IPS-NIHi11 (cell line): ENCODE data around the gene LRIG3.
"Not testable (repeated sequence)": the region's sequence is repeated elsewhere in the genome, so short reads cannot be mapped to it uniquely, and the experiment has no call there.

ENCODE experiments used
- DNase-seq: peaks from one replicate; pipeline ENCODE4 v3.0.0; 2012; ENCODE audit warnings: mixed read lengths, low spot score

Gene LRIG3, protein sequence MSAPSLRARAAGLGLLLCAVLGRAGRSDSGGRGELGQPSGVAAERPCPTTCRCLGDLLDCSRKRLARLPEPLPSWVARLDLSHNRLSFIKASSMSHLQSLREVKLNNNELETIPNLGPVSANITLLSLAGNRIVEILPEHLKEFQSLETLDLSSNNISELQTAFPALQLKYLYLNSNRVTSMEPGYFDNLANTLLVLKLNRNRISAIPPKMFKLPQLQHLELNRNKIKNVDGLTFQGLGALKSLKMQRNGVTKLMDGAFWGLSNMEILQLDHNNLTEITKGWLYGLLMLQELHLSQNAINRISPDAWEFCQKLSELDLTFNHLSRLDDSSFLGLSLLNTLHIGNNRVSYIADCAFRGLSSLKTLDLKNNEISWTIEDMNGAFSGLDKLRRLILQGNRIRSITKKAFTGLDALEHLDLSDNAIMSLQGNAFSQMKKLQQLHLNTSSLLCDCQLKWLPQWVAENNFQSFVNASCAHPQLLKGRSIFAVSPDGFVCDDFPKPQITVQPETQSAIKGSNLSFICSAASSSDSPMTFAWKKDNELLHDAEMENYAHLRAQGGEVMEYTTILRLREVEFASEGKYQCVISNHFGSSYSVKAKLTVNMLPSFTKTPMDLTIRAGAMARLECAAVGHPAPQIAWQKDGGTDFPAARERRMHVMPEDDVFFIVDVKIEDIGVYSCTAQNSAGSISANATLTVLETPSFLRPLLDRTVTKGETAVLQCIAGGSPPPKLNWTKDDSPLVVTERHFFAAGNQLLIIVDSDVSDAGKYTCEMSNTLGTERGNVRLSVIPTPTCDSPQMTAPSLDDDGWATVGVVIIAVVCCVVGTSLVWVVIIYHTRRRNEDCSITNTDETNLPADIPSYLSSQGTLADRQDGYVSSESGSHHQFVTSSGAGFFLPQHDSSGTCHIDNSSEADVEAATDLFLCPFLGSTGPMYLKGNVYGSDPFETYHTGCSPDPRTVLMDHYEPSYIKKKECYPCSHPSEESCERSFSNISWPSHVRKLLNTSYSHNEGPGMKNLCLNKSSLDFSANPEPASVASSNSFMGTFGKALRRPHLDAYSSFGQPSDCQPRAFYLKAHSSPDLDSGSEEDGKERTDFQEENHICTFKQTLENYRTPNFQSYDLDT

DNA sequence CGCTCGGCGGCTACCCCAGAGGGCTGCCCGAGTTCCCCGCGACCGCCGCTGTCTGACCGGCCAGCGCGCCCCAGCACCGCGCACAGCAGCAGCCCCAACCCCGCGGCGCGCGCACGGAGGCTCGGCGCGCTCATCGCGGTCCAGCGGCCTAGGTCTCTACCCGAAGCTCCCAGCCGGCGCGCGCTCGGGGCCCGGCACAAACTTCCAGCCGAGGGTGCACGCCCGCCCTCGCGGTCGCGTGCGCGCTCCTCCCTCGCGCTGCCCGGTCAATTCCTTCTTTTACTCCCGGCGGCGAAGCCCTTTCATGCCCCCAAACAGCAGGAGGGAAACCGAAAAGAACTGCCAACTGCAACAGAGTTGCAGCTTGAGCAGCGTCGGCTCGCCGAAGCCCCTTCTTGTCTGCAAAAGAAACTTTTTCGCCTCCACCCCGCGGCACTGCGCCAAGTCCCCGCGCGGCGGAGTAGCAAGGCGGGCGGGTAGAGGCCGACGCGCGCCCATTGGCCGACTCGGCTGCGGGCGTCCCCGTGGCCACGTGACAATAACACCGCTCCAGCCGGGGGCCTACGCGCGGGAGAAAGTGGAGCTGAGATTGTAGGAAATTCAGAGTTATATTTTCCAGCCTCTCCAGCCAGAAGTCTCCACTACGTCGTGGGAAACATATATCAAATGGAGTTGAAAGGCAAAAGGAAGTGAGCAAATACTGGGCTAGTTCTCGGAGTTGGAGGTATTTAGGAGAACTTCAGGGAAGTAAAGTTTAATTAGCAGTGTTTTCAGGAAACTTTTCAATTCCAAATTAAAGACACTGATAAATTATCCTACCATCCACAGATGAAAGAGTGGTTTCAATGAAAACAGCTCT is at the start of gene LRIG3:
Gene LRIG3, minus strand, starts transcription at position 403 of the 859 bp plus-strand sequence. Its CDS starts 269 bp downstream, at position 134.
- DNase-seq = peak; percentile 92

DNA sequence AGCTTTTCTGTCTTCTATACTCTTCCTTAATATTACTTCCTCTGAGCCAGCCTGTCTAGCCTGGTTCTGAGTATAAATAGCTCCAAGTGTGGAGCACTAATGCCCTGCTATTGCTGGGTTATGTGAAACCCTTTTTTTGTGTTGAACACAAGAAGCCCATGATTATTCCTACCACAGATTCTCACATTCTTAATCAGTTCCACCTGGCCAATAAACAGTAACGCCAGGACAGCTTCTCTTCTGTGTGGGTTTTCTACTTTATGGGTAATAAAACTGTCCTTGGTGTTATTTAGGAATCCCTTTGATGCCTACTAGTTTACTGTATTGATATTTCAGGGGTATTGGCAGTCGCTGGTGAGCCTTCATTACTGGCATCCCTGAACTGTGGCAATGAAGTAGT is 48.9 kb upstream of the LRIG3 start:
- no peak for DNase-seq

DNA sequence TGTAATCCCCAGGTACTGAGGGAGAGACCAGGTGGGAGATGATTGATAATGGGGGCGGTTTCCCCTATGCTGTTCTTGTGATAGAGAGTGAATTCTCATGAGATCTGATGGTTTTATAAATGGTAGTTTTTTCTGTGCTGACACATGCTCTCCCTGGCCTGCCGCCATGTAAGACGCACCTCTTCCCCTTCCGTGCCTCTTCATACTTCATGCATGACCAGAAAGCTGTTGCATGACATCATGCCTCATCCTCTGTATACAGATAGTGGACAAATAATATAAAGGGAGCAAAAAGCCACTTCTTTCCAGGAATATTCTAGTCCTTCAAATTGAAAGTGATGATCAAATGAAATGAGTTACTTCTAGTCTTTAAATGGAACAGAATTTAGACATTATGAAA is 47.3 kb upstream of the LRIG3 start:
- no peak for DNase-seq

DNA sequence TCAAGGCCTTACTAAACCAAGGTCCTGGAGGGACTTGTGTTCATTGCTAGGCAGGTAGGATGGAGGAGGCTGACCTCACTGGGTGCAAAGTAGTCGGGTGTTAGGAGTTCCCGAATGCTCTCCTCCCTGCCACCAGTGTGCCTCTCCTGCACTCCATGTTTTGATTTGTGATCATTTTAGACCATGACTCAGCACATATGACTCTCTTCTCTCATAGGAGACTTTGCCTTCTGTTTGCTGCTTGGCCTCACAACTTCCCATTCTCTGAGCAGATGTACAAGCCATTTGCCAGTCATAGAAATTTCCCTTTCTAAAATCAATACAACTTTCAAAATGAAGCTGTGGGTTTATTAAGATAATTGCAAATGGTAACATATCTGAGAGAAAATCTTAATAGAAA is 46.6 kb upstream of the LRIG3 start:
- DNase-seq = no peak

DNA sequence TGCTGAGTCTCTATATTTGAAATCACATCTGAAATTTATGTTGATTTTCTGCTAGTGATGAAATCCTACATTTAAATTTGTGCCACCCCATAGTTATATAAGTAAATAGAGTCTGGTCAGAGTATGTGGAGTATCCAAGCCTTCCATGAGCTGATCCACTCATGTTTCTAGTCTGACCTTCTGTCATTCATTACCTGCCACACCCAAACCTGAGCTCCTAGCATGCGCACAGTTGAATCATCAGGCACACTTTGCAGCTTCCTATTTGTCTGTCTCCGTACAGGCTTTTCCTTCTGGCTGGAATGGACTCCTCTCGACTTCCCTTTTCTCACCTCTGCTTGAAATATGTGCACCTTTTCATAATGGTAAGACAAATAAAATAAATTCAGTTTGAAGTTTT is 45.3 kb upstream of the LRIG3 start:
- DNase-seq = no peak

DNA sequence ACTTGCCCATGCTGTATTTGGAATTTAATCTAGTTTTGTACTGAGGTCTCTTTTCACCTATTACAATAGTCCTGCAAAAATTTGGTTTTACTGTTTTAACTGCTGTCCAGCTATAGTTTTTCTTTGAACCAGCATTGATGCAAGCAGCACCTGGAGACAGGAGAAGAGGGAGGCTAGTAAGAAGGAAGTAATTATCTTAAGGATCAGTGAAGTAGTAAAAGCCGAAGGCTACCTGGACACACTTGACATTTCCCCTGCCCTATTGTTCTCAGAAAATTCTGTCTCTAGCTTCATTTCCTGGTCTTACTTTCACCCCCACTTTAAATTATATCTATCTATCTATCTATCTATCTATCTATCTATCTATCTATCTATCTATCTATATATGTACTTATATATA is 43.5 kb upstream of the LRIG3 start:
- DNase-seq = no peak

DNA sequence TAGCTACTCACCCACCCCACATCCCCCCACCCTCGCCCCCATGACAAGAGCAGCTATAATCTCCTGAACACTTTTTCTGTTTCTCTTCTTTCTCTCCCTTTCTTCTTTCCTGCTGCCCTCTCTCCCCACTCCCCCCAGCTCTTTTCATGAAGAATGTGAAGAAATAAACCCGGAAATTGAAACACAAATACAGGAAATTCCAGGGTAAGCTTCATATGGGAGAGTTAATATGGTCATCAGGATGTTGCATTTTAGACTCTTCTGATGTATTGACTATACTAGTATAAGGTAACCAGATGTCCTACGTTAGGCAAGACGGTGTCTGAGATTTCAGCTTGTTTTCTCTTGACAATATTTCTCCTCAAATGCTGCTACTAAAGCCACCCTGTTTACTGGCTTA is 41.6 kb upstream of the LRIG3 start:
- DNase-seq = no peak

DNA sequence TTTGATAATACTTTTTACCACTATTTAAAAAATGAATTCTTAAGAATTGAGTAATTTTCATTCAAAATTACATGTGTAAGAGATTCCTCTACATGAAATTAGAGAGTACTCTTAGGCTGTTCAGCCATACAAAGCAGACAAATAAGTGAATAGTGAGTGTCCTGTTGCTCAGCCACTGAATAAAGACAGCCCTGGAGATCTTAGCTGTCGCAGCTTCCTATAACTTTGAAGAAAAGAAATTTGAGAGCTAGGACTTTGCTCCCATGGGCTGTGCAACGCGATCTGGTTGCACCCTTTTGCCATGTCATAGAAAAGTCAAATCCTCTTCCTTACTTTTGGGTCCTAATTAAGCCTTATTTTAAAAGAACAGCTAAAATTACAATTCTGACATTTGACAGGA is 40.9 kb upstream of the LRIG3 start:
- DNase-seq = no peak

DNA sequence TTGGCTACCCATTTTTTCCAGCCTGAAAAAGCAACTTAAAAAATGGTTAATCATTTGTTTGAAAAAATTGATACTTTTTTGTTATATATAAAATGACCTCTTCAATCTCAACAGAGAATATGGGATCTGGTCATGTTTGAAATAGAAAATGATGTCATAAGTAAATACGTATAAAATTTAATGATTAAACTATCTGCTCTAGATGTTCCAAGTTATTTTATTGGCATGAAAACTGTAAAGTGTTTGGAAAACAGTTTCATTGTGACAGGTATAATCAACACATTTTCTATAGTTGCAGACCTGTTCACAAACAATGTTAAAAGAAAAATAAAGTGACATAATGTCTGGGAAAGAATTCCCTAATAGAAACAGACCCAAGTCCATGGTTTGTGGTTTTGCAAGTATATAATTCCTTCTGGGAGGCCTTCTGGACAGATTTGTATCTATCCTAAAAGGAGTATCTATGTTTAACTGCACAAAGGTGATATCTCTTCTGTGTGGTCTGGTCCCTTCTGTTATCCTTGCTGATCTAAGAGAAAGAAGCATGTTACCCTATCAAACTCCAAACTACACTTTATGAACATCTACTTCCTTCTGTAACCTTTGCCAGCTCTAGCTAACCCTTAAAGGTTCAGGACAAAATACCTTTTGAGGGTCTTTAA is 39.5 kb upstream of the LRIG3 start:
- no peak for DNase-seq

DNA sequence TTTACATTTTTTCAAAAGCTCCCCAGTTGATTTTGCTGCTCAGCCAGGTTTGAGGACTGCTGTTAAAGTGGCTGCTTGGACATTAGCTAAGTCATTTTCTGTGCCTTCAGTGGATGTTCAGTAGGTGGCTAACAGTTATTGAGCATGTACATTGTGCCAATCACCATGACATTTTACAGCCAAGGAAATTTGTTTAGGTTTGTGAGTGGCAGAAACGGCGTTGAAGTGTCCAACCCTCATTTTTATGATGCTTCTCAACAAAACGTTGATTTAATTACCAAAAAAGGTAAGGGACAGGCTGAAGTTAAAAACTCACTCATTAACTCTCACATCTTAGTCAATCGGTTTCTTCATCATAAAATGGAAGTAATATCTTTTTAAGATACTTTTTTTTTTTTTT is 37.0 kb upstream of the LRIG3 start:
- no peak for DNase-seq

DNA sequence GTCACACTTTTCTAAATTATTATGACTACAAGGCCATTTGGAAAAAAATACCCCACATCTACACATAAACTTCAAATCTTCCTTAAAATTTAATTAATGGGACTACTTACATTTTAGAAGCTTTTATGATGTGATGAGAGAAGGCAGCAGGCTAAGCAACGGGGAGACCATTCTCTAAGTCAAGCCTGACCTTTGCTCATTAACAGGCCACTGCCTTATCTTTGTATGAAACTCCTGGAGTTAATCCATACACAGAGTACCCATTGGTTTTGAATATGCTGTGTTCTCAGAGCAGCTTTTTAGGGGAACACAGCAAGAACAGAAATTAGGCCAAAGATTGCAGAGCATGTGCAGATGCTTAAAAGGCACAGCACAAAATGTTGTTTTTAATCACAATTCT is 35.5 kb upstream of the LRIG3 start:
- no peak for DNase-seq

DNA sequence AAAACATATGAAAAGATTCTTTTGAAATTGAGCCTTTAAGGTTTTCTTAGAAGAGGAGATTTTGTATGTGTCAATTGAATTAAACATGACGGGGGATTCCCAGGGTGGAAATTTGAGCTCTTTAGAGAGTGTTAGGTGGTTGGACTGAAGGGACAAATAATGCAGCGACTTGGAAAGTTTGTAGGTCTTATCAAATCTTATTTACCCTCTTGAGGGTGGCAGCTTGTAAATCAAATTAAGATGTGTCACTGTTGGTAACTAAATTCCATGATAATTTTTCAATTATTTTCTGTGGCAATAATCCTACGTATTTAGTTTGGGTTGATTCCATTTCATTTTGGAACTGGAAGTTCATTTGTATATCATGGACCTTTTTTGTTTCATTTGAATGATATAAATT is 33.7 kb upstream of the LRIG3 start:
- no peak for DNase-seq

DNA sequence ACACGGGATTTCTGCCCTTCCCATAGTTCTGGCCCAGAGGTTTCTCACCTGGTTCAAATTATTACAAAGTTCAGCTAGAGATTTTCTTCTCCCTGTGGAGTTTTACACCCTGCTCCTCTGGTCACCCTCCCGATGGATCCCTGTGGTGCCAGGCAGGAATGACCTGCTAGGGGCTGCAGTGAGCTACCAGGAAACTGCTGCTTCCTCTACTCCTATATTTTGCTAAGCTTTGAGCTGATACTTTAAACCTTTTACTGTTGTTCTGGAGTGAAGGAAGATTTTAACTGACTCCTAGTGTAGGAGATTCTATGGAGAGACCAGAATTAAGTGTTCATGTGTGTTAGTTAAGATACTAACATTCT is 30.4 kb upstream of the LRIG3 start:
- no peak for DNase-seq

DNA sequence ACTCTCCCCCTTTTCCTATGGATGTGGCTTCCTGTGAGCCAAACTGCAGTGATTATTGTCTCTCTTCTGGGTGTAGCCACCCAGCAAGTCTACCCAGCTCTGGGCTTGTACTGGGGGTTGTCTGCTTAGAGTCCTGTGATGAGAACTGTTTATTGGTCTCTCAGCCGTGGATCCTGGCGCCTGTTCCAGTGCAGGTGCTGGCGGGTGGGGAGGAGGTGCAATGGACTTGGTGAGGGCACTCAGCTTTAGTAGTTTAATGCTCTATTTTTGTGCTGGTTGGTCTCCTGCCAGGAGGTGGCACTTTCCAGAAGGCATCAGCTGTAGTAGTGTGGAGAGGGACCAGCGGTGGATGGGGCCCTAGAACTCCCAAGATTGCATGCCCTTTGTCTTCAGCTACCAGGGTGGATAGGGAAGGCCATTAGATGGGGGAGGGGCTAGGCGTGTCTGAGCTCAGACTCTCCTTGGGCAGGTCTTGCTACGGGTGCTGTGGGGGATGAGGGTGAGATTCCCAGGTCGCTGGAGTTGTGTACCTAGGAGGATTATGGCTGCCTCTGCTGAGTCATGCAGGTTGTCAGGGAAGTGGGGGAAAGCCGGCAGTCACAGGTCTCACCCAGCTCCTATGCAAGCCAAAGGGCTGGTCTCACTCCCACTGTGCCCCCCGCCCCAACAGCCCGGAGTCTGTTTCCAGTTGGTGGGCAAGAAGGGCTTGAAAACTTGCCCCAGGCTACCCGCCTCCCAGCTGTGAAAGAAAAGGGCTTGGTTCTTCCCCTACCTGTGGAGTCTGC is 29.8 kb upstream of the LRIG3 start:
- DNase-seq = not testable (repeated sequence)

DNA sequence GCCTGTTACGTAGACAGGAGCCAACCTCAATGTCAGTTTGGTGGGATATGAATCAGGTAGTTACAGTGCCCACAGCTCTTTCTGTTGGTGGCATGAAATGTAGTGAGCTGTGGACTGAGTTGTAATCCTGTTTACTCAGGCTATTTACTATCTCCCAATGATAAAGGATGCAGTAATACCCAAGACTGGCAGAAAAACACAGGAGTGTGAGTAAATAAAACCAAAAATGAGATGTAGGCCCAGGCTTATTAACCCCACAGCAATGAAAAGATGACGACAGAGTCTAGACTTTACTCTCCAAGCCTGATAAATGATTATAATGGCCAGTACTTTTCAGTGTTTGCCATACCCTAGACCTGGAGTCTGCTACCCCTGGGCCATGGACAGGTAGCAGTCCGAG is 22.8 kb upstream of the LRIG3 start:
- DNase-seq = no peak

DNA sequence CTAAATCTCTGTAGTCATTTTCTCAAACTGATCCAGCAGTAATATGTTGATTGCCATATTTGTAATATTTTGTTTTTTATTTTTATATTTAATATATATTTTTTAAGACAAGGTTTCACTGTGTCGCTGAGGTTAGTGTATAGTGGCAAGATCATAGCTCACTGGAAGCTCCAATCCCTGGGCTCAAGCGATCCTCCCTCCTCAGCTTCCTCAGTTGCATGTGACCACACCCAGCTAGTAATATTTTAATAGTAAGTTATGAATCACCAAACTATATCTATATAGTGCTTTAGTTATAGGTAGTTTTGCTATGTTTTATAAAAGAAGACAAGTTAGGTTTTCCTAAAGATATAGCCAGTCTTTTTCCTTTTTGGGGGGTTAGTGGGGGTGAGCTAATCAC is 22.0 kb upstream of the LRIG3 start:
- DNase-seq = no peak

DNA sequence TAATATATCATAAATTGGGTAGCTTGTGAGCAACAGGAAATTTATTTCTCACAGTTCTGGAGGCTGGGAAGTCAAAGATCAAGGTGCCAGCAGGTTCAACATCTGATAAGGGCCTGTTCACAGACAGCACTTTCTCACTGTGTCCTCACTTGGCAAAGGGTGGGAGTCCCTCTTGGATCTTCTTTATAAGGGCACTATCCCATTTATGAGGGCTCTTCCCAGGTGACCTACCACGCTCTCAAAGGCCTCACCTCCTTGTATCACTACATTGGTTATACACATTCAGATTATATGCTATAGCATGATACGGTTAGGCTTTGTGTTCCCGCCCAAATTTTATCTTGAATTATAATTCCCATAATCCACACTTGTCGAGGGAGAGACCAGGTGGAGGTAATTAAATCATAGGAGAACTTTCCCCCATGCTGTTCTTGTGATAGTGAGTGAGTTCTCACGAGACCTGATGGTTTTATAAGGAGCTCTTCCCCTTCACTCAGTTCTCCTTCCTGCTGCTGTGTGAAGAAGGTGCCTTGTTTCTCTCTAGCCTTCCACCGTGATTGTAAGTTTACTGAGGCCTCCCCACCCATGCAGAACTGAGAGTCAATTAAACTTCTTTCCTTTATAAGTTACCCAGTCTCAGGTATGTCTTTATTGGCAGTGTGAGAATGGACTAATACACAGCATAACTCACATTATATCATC is 19.2 kb upstream of the LRIG3 start:
- no peak for DNase-seq

DNA sequence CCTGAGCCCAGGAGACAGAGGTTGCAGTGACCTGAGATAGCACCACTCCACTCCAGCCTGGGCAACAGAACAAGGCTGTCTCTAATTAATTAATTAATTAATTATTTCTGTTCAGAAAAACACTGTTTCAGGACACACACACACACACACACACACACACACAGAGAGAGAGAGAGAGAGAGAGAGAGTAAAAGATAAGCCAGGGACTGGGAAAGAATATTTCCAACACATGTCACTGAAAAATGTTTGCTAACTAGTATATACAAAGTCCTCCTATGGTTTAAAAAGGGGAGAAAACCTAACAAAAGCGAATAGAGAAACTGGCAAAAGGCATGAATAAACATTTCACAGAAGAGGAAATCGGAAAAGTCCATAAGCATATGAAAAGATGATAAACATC is 18.1 kb upstream of the LRIG3 start:
- no peak for DNase-seq

DNA sequence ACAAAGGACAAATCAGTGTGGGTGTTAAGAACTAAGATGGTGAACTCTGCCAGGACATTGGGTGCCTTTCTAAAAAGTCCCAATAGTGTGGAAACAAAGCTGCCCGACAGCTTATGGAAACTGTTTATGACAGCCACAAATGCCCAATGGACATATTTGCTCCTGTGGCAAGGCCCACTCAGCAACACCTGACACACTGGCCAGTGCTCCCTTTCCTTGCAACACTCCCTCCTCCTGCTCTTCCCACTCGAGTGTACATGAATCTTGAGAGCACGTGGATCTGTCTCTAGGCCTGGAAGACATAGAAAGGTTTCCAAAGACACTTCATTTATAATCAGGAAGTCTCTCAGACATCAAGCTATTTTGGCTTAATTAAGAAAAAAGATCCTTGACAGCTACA is 14.2 kb upstream of the LRIG3 start:
- no peak for DNase-seq
